Measurements from ENCODE around the gene SCAI.
"Not testable (repeated sequence)": the region's sequence is repeated elsewhere in the genome, so short reads cannot be mapped to it uniquely, and the experiment has no call there.

SCAI gene

GRCh38 chr9:124964604-124965003 lies 178.7 kb downstream of the SCAI start:
- no peak overlapping the region for H3K4me3 ChIP-seq (ENCODE audit: control insufficient read depth, low read depth, low read length)
- DNase-seq (ENCODE audit: low read depth), result no peak
- no peak for TF ChIP-seq CTCF (IDR thresholded peaks at IDR 0.05; ENCODE audit: control insufficient read depth, insufficient read depth, low read depth, low read length, missing control alignments)

GRCh38 chr9:124964056-124964455 lies 179.3 kb downstream of the SCAI start:
- H3K4me3 ChIP-seq (ENCODE audit: control insufficient read depth, low read depth, low read length), result no peak overlapping the region
- no peak for TF ChIP-seq CTCF (IDR thresholded peaks at IDR 0.05; ENCODE audit: control insufficient read depth, insufficient read depth, low read depth, low read length, missing control alignments)
- DNase-seq (ENCODE audit: low read depth), result no peak

- TF ChIP-seq CTCF (IDR thresholded peaks at IDR 0.05; ENCODE audit: control insufficient read depth, insufficient read depth, low read depth, low read length, missing control alignments), result no peak
Observed at GRCh38 chr9:124960409-124960752, 182.9 kb downstream of the SCAI start.

GRCh38 chr9:124959671-124960408 lies 183.5 kb downstream of the SCAI start:
- DNase-seq (ENCODE audit: low read depth); H3K4me3 ChIP-seq (ENCODE audit: control insufficient read depth, low read depth, low read length): not testable (repeated sequence)

More at GRCh38 chr9:124960409-124960752, 182.9 kb downstream of the SCAI start:
- no peak for DNase-seq (ENCODE audit: low read depth)
- H3K4me3 ChIP-seq (ENCODE audit: control insufficient read depth, low read depth, low read length), result no peak overlapping the region

GRCh38 chr9:124954255-124954654 lies 189.1 kb downstream of the SCAI start:
- no peak for DNase-seq (ENCODE audit: low read depth)
- TF ChIP-seq CTCF (IDR thresholded peaks at IDR 0.05; ENCODE audit: control insufficient read depth, insufficient read depth, low read depth, low read length, missing control alignments), result no peak
- H3K4me3 ChIP-seq (ENCODE audit: control insufficient read depth, low read depth, low read length), result no peak overlapping the region

GRCh38 chr9:124950050-124950718 lies 193.1 kb downstream of the SCAI start:
- H3K4me3 ChIP-seq (ENCODE audit: control insufficient read depth, low read depth, low read length), result no peak overlapping the region
- no peak for DNase-seq (ENCODE audit: low read depth)
- TF ChIP-seq CTCF (IDR thresholded peaks at IDR 0.05; ENCODE audit: control insufficient read depth, insufficient read depth, low read depth, low read length, missing control alignments), result no peak

GRCh38 chr9:124949387-124949786 lies 193.9 kb downstream of the SCAI start:
- DNase-seq (ENCODE audit: low read depth), result no peak
- no peak for TF ChIP-seq CTCF (IDR thresholded peaks at IDR 0.05; ENCODE audit: control insufficient read depth, insufficient read depth, low read depth, low read length, missing control alignments)
- no peak overlapping the region for H3K4me3 ChIP-seq (ENCODE audit: control insufficient read depth, low read depth, low read length)

Data from AG09309 (cell line).